Right lung (tissue), 5 donors: Measurements from ENCODE around the gene MGME1. TPM values are rescaled to one million over a fixed set of nuclear protein-coding genes. Genes with fewer than 3 reads are reported as not detected.

Source experiments
- DNase-seq, 2 donors: peaks; one replicate each; pipeline ENCODE4 v3.0.0-alpha.2; 2013
- polyA plus RNA-seq, 5 donors: library from polyadenylated mRNA; unstranded; fragments of 120-200 nt; gene quantifications; one replicate each; pipeline versions ENCODE4 v1.2.1 to v1.2.3, GENCODE V29; 2013; ENCODE audit warnings: inconsistent platforms in 1 of 5, low replicate concordance in 1 of 5; ENCODE audit not compliant: insufficient read length in 5 of 5, insufficient read depth in 1 of 5

MGME1 gene
- polyA plus RNA-seq, 5 donors, result 26.1 to 47.2 (median 34.2) TPM

DNA sequence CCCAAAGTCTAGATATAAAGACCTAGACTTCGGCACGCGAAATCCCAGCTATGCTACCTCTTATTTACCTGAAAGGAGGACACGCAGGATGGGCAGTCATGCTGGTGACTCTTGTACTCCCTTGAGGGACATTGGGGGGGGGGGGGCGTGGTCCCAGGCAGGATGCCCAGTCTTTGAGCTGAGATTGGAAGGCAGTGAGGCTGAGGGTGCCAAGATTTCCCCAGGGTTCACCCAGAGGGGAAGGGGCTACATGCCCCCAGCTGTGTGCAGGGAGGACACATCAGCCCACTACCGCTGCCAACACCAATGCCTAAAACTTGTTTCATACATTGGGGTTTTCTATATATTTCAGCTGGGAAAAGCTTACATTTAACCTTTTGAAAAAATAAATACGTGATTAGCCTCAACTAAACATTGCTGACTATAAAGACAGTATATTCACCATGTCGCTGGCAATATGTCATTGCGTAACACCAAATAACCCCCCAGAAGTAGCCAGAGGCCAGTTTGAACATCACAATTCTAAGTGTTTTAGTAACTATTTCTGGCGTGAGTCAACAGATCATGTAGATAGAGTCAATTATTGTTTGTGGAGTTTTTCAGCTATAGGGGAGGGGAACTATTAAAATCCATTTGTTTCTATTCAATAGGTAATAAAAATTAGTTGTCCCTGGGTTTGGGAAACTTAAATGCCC lies 21.6 kb downstream of the MGME1 start:
- no peak for DNase-seq

DNA sequence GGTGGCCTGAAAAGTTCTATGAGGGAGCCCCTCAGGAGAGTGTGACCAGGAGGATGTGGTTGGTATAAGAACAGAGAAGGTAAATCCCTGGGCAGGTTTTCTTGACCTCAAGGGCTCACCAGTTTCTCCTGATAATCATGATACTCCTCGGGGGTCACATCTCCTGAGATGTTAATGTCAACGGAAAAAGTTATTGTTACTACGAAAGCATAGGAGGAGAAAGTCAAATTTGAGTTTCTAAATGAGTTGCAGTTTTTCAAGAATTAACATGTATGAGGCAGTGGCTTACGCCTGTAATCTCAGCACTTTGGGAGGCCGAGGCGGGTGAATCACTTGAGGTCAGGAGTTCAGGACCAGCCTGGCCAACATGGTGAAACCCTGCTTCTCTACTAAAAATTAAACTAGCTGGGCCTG lies 23.4 kb downstream of the MGME1 start:
- no peak for DNase-seq

DNA sequence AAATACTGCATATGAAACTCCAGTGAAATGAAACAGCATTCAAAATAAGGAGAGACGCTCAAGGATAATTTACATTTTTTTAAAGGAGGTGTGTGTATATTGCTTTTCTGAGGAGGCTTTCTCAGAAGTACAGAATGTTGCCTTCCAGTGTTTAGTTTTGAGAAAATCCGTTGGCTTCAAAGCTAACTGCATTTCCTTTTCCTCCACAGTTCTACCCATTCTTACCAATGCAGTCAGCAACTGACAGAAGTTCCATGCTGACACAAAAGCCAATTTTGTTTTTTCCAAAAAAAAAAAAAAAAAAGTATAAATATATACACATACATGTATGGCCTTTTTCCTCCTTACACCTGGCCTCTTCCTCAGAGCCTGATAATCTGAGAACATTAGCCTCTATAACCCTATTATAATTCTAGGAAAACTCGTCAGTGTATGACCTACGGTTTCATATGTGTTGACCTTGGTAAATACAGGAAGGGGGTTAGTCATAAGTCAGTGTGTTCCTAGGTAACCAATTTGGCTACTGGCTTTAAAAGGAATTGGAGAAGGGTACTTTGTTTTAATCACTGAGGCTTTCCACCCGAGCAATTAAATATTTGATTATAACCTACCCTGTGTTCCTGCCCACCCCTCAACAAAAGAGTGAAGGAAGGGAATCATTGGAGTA lies 24.2 kb downstream of the MGME1 start:
- no peak for DNase-seq

DNA sequence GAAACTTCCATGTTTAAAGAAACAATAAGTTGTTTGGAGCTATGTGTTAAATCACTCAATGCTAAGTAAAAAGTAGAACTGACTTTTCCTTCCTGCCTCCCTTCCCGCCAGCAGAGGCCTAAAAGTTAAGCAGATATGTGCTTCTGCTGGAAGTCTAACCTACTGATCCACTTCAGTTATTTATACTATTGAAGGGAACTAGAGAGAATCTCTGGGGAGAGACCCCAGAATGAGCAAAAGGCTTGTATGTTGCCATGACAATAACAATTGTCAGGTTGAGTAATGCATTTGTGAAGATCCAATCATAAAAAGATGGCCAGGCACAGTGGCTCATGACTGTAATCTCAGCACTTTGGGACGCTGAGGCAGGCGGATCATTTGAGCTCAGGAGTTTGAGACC lies 24.7 kb downstream of the MGME1 start:
- DNase-seq, result no peak

DNA sequence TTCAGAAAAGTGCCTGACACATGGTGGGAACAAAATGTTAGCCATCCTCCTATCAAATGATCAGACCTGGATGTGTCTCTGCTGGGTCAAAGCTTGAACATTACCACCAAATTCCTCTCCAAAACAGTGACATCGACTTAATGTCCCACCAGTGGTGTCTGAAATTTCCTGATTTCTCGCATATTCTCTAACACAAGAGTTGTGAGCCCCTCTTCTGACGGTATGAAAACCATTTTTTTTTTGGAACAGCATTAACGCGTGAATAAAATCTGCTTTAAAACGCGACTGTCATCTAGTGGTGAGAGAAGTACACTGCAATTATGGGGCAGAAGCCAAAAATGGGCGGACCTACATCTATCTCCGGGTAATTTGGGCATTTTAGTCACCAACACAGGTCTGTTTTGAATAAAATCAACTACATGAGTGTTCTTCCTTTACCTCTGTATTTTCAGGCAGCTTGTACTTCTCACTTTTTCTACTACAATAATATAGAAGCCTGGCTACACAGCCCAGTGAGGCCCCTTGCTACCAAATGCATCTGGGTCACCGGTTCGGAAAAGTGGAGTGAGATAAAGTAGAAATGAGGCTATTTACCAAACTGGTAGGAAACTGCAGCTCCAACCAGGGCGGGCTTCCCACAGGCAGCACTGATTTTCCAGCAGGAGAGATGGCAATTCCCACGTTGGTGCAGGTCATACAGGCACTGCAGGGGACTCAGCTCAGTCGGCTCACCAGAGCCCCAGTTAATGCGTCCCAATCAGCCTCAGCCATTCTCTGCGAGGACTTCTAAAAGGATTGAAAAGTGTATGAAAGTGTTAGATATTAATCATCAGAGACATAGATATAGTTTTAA lies 27.4 kb downstream of the MGME1 start:
- peak in 1 of 2 donors; percentile 66 for DNase-seq

DNA sequence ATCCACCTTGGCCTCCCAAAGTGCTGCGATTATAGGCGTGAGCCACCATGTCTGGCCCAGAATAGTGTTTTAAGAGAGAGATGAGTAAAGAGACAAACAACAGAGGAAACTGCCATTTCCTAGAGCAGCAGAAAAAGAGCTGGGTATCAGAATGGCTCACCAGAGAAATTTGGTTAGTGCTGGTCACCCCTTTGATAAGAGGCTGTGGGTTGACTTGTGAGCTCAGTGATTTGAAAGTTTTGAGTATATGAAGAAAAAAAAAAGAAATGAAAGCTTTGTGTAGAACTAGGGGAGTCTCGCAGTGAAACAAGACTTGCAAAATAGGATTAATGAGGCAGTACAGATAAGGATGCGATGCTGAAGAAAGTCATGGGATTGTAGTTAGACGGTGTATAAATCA lies 29.6 kb downstream of the MGME1 start:
- DNase-seq, result no peak

DNA sequence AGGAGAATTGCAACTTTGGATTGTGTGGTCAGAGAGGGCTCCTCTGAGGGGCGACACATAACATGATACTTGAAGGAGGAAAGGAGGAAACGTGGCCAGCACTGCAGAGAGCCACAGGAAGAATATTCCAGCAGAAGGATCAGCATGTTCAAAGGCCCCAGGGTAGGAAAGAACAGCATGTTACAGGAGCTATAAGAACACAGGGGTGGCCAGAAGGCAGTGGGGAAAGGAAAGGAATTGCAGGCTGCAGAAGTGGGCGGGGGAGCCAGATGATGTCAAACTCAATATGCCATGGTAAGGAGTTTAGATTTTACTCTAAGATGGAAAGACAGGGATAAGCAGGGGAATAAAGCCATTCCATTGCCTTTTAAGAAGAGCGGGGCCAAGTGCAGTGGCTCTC lies 30.7 kb downstream of the MGME1 start:
- no peak for DNase-seq

DNA sequence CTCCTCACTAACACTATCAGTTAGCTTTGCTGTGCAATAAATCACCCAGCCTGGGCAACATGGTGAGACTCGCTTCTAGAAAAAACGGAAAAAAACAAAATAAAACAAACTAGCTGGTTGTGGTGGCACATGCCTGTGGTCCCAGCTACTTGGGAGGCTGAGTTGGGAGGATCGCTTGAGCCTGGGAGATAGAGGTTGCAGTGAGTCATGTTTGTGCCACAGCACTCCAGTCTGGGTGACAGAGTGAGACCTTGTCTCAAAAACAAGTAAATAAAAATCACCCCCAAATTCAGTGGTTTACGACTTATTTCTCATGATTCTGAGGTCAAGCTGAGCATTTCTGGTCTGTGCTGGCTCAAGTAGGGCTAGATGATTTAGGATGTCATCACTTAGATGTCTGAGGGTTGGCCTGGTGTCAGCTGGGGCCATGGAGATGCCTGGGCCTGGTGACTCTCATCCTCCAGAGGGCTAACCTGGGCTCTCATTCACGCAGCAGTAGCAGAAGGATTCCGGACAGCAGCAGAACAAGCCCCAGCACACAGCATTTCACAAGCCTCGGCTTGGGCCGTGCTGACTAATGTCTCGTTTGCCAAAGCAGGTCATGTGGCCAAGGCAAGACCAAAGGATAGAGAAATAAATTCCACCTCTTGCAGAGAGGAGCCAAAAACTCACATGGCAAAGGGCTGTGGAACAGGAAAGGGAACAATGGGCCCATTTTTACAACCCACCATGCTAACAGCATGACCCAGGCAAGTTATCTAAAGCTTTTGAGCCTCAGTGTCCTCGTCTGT lies 32.5 kb downstream of the MGME1 start:
- no peak for DNase-seq

DNA sequence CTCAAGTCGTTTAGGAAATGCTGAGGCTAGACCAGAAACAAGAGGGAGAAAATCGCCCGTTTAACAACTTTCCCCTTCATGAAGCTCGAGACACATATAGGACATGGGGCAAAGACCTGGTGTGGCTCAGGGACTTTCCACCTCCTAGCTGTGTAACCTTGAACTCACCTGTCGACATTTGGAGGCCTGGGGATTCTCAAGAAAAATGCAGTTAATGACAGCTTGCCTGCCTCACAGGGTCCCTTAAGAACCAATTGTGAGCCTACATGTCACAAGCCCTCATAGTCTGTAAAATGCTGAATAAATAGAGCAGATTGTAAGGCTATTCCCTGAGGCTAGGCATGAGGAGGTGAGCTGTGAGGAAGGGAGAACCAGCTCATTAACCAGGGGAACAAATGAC lies 35.1 kb downstream of the MGME1 start:
- no peak for DNase-seq

DNA sequence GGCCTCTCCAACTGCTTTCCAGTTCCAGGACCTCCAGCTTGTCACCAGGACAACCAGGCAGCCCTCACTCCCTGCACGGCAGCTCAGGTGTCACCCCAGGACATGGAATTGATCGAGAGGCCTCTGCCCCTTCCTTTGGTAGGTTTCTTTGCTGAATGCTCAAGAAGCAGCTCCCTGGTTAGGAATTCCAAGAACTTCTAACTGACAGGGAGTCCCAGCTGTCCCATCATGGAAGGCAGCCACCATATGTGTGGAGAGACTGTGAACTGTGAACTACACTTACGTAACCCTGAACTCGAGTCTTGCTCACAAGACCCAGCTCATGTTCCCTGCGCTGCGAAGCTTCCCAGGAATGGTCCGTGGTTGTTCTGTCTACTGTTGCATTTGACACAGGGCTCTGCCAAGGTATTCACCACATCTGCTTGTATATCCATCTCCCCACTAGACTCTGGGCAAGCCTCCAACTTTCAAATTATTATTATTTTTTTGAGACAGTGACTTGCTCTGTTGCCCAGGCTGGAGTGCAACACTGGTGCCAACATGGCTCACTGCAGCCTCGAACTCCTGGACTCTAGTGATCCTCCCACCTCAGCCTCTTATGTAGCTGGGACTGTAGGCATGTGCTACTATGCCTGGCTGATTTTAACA lies 35.7 kb downstream of the MGME1 start:
- no peak for DNase-seq

DNA sequence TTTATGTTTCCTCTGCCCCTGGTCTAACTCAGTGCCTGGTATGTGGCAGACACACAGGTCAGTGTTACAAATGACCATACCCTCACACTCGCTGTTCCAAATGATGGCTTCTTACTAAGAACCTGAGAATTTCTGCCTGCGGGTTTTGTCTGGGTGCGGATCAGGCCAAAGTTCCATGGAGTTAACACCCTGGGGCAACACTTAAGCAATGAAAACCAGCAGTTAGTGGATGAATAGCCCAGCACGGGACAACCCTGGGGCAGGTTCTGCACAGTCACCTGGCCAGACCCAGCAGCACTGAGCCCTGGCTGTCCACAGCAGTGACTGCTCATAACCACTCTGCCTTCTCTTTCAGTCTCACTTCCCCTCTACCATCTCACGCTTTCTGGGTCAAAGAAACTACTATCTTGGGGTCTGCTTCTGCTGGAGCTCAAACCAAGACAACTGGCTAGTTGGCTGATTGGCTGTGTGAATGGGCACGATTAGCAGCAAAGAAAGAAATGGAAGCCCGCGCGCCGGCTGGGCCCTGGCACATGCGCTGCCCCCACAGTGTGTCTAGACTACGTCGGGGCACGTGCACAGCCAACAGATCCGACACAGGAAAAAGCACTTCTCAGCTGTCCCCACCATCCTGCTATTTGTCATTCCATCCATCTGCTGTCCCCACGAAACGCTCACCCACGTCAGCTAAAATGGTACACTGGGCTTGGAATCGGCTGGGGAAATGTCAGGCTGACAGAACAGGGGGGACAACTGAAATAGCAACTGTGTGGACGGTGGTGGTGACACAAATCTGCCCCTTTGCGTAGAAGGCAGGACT lies 36.6 kb downstream of the MGME1 start:
- DNase-seq, result no peak

DNA sequence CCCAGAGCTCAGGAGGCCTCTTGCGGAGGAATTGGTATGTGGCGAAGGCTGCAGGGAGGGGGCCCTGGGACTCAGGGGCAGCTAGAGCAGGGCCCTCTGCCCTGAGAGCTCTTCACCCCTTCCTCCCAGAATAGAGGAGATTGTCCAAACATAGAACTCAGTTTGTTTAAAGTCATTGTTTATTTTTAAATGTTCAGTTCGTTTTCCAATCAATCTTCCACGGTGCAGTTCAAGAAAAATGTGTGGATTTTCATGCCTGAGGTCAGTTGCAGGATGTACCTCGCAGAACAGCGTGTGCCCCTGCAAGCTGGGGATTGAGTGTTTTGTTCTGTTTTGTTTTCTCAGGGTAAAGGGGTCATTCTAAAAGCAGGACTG lies 37.2 kb downstream of the MGME1 start:
- no peak for DNase-seq

DNA sequence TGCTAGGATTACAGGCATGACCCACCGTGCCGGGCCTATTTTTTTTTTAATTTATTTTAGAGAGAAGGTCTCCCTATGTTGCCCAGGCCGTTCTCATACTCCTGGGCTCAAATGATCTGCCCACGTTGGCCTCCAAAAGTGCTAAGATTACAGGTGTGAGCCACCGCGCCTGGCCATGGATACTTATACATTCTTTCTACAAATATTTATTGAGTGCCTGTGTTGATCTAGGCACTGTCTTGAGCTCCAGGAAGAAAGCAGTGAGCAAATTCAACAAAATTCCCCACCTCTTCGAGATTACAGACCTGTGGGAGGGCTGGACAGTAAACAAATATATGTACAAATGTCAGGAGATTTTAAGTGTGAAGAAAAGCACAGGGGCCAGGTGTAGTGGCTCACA lies 37.9 kb downstream of the MGME1 start:
- DNase-seq, result no peak

DNA sequence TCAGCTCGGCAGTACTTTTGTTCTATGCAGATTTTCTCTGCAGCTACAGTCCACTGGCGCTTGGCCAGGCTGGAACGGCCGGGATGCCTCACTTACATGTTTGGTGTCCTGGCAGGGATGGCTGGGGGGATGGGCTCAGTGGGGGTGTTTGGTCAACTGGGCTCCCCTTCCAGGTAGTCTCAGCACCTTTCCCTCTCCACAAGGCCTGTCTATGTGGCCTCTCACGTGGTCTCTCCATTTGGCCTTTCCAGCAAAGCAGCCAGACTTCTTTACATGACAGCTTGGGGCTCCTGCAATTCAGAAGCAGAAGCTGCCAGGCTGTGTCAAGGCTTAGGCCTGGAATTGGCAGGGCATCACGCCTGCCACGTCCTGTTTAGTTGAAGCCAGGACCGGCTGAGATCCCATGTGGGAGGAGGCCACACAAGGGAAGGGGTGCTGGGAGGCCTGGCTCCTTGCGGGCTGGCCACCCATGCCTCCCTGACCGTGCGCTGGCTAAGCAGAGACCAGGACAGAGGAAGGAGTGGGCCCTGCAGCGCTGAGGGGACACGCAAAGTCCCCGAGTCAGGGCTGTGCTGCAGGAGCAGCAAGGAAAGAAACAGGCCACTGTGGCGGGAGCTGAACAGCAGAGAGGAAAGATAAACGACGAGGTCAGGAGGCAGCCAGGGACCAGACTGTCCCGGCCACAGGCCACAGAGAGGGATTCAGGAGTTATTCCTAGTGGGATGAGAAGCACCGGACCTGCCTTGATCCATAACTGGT lies 38.9 kb downstream of the MGME1 start:
- peak; percentile 64 to 67 for DNase-seq

DNA sequence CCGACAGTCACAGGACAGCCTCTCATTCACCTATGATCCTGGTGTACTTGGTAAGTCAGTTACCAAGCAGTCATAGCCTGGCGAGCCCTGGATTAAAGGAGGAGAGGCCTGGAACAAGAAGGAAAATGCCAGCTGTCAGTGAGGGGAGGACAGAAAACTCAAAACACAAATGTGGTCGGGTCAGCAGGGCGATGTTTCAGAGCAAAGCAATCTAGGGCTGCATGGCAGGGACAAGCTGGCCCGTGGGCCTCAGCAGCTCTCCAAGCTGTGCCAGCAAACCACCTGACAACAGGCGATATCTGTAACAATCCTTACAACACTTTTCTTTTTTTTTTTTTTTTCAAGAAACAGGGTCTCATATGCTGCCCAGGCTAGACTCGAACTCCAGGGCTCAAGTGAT lies 40.3 kb downstream of the MGME1 start:
- no peak for DNase-seq

DNA sequence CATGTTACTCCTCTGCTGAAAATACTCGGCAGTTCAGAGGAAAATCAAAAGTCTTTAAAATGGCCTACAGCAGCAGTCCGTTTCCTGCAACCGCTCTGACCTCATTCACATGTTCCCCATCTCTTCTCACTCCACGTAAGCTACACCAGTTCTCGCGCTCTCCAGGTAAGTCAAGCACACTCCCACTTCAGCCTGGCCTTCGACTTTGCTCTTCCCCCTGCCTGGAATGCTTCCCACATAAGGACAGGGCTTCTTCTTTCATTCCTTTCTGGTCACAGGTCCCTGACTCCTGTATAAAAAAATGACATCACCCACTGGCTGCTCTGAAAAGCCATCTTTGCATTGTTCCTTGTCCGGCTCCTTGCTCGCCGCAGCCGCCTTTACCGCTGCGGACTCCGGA lies 42.7 kb downstream of the MGME1 start:
- DNase-seq, result no peak

DNA sequence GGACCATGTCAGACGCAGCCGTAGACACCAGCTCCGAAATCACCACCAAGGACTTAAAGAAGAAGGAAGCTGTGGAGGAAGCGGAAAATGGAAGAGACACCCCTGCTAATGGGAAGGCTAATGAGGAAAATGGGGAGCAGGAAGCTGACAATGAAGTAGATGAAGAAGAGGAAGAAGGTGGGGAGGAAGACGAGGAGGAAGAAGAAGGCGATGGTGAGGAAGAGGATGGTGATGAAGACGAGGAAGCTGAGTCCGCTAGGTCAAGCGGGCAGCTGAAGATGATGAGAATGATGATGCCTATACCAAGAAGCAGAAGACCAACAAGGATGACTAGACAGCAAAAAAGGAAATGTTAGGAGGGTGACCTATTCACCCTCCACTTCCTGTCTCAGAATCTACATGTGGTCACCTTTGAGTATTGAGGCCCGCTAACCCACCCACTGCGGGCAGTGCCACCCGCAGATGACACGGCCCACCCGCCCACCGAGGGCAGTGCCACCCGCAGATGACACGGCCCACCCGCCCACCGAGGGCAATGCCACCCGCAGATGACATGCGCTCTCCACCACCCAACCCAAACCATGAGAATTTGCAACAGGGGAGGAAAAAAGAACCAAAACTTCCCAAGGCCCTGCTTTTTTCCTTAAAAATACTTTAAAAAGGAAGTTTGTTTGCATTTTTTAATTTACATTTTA lies 43.3 kb downstream of the MGME1 start:
- DNase-seq, result no peak

DNA sequence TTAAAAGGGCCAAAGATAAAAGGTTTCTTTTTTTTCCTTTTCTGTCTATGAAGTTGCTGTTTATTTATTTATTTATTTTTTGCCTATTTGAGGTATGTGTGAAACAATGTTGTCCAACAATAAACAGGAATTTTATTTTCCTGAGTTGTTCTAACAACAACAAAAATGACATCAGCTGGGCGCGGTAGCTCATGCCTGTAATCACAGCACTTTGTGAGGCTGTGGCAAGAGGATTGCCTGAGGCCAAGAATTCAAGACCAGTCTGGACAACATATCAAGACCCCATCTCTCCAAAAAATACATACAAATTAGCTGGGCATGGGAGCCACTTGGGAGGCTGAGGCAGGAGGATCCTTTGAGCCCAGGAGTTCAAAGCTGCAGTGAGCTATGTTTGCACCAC lies 44.1 kb downstream of the MGME1 start:
- DNase-seq, result no peak

DNA sequence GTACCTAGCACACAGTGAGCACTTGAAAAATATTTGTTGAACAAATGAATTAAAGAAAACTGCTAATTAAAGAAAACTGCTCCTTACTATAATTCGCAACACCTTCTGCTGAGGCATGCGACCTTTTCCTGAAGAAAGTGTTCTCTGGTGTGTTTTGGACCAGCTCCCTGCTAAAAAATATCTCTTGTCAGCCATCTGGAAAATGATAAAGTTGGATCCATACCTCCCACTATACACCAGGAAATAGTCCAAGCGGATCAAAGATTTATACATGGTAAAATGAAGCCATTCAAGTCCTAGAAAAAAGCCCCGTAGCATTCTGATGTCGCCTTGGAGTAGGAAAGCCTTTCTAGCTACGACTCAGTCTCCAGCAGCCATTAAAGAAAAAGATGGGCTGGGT lies 45.6 kb downstream of the MGME1 start:
- no peak for DNase-seq
